Esophagus muscularis mucosa (tissue), 4 donors: ENCODE data around the gene MALAT1.

Experiments used
- CTCF ChIP-seq, 3 experiments: fragments of 200-600 bp in 2 of 3; fragments of 450-650 bp in 1 of 3; sonication (generic) in 2 of 3; IDR thresholded peaks; one replicate each; pipeline ENCODE4 v1.5.1; 2017 to 2019; ENCODE audit warnings: antibody characterized with exemption in 3 of 3, mild to moderate bottlenecking in 2 of 3, moderate library complexity in 1 of 3
- EP300 ChIP-seq: sonication (generic); formaldehyde crosslinking; IDR thresholded peaks from one replicate; pipeline ENCODE4 v1.6.1; 2017; ENCODE audit warnings: antibody characterized with exemption
- POLR2A ChIP-seq: fragments of 450-650 bp; IDR thresholded peaks from one replicate; pipeline ENCODE4 v1.6.1; 2017; ENCODE audit warnings: antibody characterized with exemption, moderate library complexity, mild to moderate bottlenecking, low read depth
- POLR2AphosphoS5 ChIP-seq, 2 donors: sonication (generic); formaldehyde crosslinking; IDR thresholded peaks; one replicate each; pipeline ENCODE4 v1.6.1; 2017; ENCODE audit warnings: antibody characterized with exemption in 2 of 2

GRCh38 chr11:65506290-65506771, 7.5 kb downstream of the MALAT1 start:
- TF ChIP-seq CTCF (IDR thresholded peaks at IDR 0.05) (no peak), POLR2A (no peak), POLR2AphosphoS5 (IDR thresholded peaks at IDR 0.05) (no peak), EP300 (no peak)
